BJ (cell line): Measurements from ENCODE around the gene ARID1A. TPM values are rescaled to one million over a fixed set of nuclear protein-coding genes. Genes with fewer than 3 reads are reported as not detected.

Experiments
- CTCF ChIA-PET: fragments of 350-600 bp; formaldehyde crosslinking; extraction: SDS; loops from one replicate; lab custom pipeline; 2021; ENCODE audit warnings: antibody characterized with exemption, inconsistent platforms; lab: Yijun Ruan, JAX
- POLR2A ChIA-PET: fragments of 300-600 bp; sonication (Branson Sonifier 250); formaldehyde crosslinking; extraction: SDS; loops from one replicate; lab custom pipeline; 2021; ENCODE audit warnings: antibody characterized with exemption; lab: Charles Lee
- DNase-seq: peaks from one replicate; pipeline ENCODE4 v3.0.0-alpha.2; 2011; ENCODE audit warnings: low read depth
- H3K27me3 ChIP-seq: 2 replicates; pipeline ENCODE4 v1.6.0; 2011; ENCODE audit warnings: low read length; ENCODE audit not compliant: control insufficient read depth, insufficient read depth
- H3K36me3 ChIP-seq: 2 replicates; pipeline ENCODE4 v1.5.1; 2011; ENCODE audit warnings: low read length; ENCODE audit not compliant: control insufficient read depth, insufficient read depth
- H3K4me3 ChIP-seq: 2 replicates; pipeline ENCODE4 v1.5.1; 2011; ENCODE audit warnings: low read depth, mild to moderate bottlenecking, control low read depth, low read length
- polyA plus RNA-seq: library from polyadenylated mRNA; depleted of rRNA; stranded (reverse); fragments of >200 nt; gene quantifications from 2 replicates; pipeline ENCODE4 v1.2.3, GENCODE V29; 2011
- TF ChIP-seq, protein P1 (sequence below): IDR thresholded peaks from 2 replicates; pipeline ENCODE4 v1.5.1; 2011; ENCODE audit warnings: low read depth, mild to moderate bottlenecking, control low read depth, inconsistent platforms, low read length, moderate library complexity; ENCODE audit not compliant: insufficient read depth

Gene ARID1A
- polyA plus RNA-seq, 1 experiment, result 16.0 TPM

DNA sequence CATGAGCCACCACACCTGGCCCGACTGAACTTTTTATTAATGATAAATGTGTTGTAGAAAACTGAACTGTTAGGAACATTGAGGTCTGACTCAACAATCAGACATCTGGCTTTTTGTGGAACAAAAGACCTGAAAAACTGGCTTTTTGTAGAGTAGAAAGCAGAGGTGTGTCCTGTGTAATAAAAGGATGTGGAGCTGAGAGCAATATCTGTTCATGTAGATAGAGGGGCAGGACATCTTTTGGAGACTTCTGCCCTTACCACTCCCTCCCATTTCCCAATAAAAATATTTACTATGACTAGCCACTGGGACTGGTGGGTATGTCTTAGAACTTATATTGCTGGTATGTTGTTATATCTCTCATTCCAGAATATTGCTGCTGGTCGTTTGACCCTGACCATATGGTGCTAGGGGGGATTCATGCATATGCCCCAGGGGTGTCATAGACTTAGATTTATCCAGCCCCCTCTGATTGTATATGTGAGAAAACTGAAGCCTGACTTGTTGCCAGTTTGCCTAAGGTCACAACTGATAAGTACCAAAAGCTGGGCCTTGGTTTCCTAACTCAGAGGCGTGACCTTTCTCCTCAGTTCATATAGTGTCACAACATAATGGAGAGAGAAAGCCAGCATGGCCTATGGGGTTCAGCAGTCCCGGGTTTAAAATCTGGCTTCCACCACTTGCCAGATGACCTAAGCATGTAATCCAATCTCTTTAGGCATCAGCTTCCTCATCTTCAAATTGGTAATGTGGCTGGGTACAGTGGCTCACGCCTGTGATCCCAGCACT, 58.5 kb downstream of the ARID1A start:
- no peaks in the 10 kb centered on the region for H3K27me3 ChIP-seq
- no peak for DNase-seq
- CTCF ChIA-PET, result interaction anchor here (0.8 kb wide), 1 partner anchor 887 kb away, joined by 3 read pairs; no protein-coding TSS in a partner anchor
- H3K4me3 ChIP-seq, result no peak overlapping the region
- TF ChIP-seq, protein P1, sequence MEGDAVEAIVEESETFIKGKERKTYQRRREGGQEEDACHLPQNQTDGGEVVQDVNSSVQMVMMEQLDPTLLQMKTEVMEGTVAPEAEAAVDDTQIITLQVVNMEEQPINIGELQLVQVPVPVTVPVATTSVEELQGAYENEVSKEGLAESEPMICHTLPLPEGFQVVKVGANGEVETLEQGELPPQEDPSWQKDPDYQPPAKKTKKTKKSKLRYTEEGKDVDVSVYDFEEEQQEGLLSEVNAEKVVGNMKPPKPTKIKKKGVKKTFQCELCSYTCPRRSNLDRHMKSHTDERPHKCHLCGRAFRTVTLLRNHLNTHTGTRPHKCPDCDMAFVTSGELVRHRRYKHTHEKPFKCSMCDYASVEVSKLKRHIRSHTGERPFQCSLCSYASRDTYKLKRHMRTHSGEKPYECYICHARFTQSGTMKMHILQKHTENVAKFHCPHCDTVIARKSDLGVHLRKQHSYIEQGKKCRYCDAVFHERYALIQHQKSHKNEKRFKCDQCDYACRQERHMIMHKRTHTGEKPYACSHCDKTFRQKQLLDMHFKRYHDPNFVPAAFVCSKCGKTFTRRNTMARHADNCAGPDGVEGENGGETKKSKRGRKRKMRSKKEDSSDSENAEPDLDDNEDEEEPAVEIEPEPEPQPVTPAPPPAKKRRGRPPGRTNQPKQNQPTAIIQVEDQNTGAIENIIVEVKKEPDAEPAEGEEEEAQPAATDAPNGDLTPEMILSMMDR, result no peak
- POLR2A ChIA-PET, result no interaction called here
- H3K36me3 ChIP-seq, result peaks cover 13% of the 10 kb centered on the region

DNA sequence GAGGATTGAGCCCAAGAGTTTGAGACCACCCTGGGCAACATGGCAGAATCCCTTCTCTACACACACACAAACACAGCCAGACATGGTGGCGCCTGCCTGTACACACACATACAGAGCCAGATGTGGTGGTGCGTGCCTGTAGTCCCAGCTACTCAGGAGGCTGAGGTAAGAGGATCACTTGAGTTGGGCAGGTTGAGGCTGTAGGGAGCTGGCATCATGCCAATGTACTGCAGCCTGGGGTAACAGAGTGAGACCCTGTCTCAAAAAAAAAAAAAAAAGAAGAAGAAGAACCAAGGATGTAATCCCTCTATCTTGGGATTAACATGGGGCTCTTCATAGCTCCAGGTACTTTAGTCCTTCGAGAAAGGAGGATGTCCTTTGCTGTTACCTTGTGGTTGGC, 62.5 kb downstream of the ARID1A start:
- no peak for DNase-seq
- ChIA-PET CTCF (interaction anchor here (1.8 kb wide), 1 partner anchor 12 kb away, joined by 6 read pairs; no protein-coding TSS in a partner anchor), POLR2A (no interaction called here)
- Histone ChIP-seq H3K36me3 (peaks cover 27% of the 10 kb centered on the region), H3K27me3 (no peaks in the 10 kb centered on the region), H3K4me3 (no peak overlapping the region)
- TF ChIP-seq, protein P1, result no peak

DNA sequence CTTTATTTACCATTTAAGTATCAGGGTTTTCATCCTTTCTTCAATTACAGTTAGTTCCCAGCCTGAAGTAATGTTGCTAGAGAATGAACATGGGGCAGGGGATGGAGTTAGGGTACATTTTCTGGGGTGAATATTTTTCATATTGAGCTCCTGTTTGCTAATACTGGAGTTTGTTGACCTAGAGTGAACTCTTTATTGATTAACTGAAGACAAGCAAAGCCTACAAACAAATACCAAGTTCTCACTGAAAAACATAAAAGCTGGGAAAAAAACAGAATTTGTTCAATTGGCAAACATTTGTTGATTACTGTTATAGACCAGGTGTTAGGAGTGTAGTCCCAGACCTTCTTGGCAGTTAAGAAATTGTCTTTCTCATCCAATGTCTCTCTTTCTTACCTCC, 63.7 kb downstream of the ARID1A start:
- TF ChIP-seq, protein P1, result no peak
- Histone ChIP-seq H3K27me3 (no peaks in the 10 kb centered on the region), H3K36me3 (peaks cover 29% of the 10 kb centered on the region), H3K4me3 (no peak overlapping the region)
- CTCF ChIA-PET, result interaction anchor here (0.8 to 1.8 kb wide), 2 partner anchors 9 to 13 kb away, joined by 5 to 6 read pairs; no protein-coding TSS in a partner anchor
- DNase-seq, result no peak
- POLR2A ChIA-PET, result no interaction called here

GRCh38 chr1:26761217-26761616, 65.4 kb downstream of the ARID1A start:
- no peaks in the 10 kb centered on the region for H3K27me3 ChIP-seq
- POLR2A ChIA-PET, result no interaction called here
- peaks cover 31% of the 10 kb centered on the region for H3K36me3 ChIP-seq
- H3K4me3 ChIP-seq, result no peak overlapping the region
- TF ChIP-seq, protein P1, result peak; percentile 15; the same call in 1 of the 2 replicates
- no peak for DNase-seq
- CTCF ChIA-PET, result interaction anchor here (0.6 to 1.1 kb wide), 3 partner anchors 11 to 64 kb away, joined by 3 to 4 read pairs (median 3); no protein-coding TSS in a partner anchor

- Histone ChIP-seq H3K36me3 (peaks cover 14% of the 10 kb centered on the region), H3K4me3 (no peak overlapping the region), H3K27me3 (no peaks in the 10 kb centered on the region)
- TF ChIP-seq, protein P1, result no peak
- CTCF ChIA-PET, result interaction anchor here (0.6 to 2.5 kb wide), 2 partner anchors 20 to 21 kb away, joined by 3 to 9 read pairs; partner anchors contain the start of gene PIGV
- DNase-seq, result no peak
- POLR2A ChIA-PET, result no interaction called here
These were observed 71.9 kb downstream of the ARID1A start for GRCh38 chr1:26767714-26768113.
